ENCODE measurements around the gene HEXD.

Gene HEXD

DNA sequence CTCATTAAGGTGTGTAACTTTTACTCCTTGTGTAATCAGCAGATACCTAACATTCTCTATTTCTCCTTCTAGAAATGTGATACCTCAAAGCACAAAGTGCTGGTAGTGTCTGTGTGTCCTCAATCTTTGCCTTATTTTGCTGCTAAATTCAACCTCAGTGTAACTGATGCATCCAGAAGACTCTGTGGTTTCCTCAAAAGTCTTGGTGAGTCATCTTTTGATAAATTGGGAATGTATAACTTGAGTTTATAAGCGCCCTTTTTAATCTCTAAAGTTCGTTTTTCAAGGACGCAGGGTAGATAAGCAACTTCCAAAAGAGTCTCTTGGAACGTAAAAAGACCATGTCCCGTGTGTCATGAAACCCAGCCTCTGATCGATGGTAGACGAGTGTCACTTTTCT lies 50.5 kb downstream of the HEXD start:
- Histone ChIP-seq H3K9me3 (ENCODE audit: control insufficient read depth, insufficient read depth, low read depth, low read length) (no peaks in the 10 kb centered on the region), H3K36me3 (ENCODE audit: control insufficient read depth in 2 of 2, insufficient read depth in 1 of 2, low read length in 2 of 2) (peaks cover 47 to 75% of the 10 kb centered on the region in 2 experiments), H3K4me3 (ENCODE audit: low read depth, low read length) (no peak overlapping the region), H3K4me1 (ENCODE audit: control insufficient read depth, insufficient read depth, low read length) (no peaks in the 10 kb centered on the region), H3K27ac (ENCODE audit: extremely low read depth, low read depth, low read length) (no peak overlapping the region)
- POLR2A ChIA-PET: interaction anchor here (1.1 kb wide), 1 partner anchor 11 kb away, joined by 5 read pairs; the partner anchor contains the start of gene NARF
- TF ChIP-seq ZEB2 (tag by site-specific recombination; IDR thresholded peaks at IDR 0.05) (no peak), ZIC2 (tag by site-specific recombination; IDR thresholded peaks at IDR 0.05) (no peak), ZNF155 (tag by site-specific recombination; IDR thresholded peaks at IDR 0.05) (no peak)
- TF ChIP-seq, protein P1, sequence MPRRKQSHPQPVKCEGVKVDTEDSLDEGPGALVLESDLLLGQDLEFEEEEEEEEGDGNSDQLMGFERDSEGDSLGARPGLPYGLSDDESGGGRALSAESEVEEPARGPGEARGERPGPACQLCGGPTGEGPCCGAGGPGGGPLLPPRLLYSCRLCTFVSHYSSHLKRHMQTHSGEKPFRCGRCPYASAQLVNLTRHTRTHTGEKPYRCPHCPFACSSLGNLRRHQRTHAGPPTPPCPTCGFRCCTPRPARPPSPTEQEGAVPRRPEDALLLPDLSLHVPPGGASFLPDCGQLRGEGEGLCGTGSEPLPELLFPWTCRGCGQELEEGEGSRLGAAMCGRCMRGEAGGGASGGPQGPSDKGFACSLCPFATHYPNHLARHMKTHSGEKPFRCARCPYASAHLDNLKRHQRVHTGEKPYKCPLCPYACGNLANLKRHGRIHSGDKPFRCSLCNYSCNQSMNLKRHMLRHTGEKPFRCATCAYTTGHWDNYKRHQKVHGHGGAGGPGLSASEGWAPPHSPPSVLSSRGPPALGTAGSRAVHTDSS (tag by site-specific recombination; IDR thresholded peaks at IDR 0.05): no peak
- CTCF ChIA-PET: interaction anchor here (0.5 to 0.8 kb wide), 3 partner anchors 12 to 135 kb away, joined by 3 to 4 read pairs (median 3); no protein-coding TSS in a partner anchor

DNA sequence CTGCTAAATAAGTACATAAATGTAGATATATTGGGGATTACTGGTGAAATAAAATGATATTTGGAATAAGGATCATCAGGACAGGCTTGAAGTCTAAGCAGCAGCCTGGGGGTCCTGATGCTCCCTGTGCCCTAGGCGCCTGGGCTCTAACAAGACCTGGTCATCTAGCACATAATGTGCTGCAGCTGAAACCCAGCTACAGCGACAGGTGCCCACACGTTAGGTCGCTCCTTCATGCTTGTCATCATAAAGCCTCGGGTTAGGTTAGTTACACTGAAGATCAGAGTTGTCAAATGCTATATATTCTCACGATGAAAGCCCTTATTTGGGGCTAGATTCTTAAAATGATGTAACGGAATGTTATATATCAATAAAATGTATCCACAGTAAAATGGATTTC lies 51.9 kb downstream of the HEXD start:
- POLR2A ChIA-PET: no interaction called here
- H3K4me1 ChIP-seq (ENCODE audit: control insufficient read depth, insufficient read depth, low read length): no peaks in the 10 kb centered on the region
- no peaks in the 10 kb centered on the region for H3K9me3 ChIP-seq (ENCODE audit: control insufficient read depth, insufficient read depth, low read depth, low read length)
- H3K4me3 ChIP-seq (ENCODE audit: low read depth, low read length): no peak overlapping the region
- no peak overlapping the region for H3K27ac ChIP-seq (ENCODE audit: extremely low read depth, low read depth, low read length)
- TF ChIP-seq SCRT2 (tag by site-specific recombination; IDR thresholded peaks at IDR 0.05) (peak; percentile 80), ZNF571 (tag by site-specific recombination; IDR thresholded peaks at IDR 0.05) (no peak), SCRT1 (tag by site-specific recombination; IDR thresholded peaks at IDR 0.05; ENCODE audit: borderline replicate concordance) (peak; percentile 70)
- peaks cover 52 to 74% of the 10 kb centered on the region in 2 experiments for H3K36me3 ChIP-seq (ENCODE audit: control insufficient read depth in 2 of 2, insufficient read depth in 1 of 2, low read length in 2 of 2)
- CTCF ChIA-PET: interaction anchor here (0.6 kb wide), 1 partner anchor 137 kb away, joined by 3 read pairs; the partner anchor contains the start of gene SECTM1

DNA sequence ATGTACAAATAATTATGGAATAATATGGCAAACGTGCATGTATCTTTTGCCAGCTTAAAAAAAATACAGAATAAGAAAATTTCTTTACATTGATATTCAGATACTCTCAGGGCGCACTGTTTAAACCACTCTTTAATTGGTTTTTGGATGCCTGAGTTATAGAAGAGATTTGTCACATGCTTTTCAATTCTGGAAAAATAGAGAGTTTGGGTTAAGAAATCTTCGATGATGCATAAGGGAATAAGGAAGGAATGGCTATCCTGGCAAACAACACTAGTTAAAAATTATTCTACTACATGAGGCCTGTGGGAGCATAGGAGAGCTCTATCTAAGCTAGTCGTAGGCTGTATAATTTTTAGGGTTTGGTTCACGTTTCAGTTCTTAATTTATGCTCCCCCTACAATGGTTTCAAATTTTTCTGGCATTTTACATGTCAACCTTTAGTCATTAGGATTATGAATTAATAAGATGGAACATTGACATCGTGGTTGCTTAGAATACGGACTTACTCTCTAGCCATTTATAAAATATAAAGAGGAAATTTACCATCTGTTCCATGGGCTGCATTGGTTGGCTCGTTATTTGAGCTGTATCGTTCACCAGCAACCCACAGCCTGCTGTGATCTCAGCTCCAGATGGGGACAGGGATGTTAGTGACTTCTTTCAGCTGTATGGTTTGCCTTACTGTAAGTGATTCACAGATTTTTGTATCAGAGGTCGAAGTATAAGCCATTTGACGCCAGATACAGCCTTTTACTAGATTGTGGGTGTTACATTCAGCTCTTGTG lies 56.3 kb downstream of the HEXD start:
- peaks cover 42 to 71% of the 10 kb centered on the region in 2 experiments for H3K36me3 ChIP-seq (ENCODE audit: control insufficient read depth in 2 of 2, insufficient read depth in 1 of 2, low read length in 2 of 2)
- ChIA-PET POLR2A (interaction anchor here (1.0 kb wide), 1 partner anchor 45 kb away, joined by 3 read pairs; no protein-coding TSS in a partner anchor), CTCF (interaction anchor here (0.6 to 0.9 kb wide), 4 partner anchors 22 to 80 kb away, joined by 3 to 4 read pairs (median 3); no protein-coding TSS in a partner anchor)
- no peaks in the 10 kb centered on the region for H3K4me1 ChIP-seq (ENCODE audit: control insufficient read depth, insufficient read depth, low read length)
- H3K4me3 ChIP-seq (ENCODE audit: low read depth, low read length): no peak overlapping the region
- TF ChIP-seq, protein P2, sequence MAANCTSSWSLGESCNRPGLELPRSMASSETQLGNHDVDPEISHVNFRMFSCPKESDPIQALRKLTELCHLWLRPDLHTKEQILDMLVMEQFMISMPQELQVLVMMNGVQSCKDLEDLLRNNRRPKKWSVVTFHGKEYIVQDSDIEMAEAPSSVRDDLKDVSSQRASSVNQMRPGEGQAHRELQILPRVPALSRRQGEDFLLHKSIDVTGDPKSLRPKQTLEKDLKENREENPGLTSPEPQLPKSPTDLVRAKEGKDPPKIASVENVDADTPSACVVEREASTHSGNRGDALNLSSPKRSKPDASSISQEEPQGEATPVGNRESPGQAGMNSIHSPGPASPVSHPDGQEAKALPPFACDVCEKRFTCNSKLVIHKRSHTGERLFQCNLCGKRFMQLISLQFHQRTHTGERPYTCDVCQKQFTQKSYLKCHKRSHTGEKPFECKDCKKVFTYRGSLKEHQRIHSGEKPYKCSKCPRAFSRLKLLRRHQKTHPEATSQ (tag by site-specific recombination; IDR thresholded peaks at IDR 0.05): no peak
- TF ChIP-seq, protein P3, sequence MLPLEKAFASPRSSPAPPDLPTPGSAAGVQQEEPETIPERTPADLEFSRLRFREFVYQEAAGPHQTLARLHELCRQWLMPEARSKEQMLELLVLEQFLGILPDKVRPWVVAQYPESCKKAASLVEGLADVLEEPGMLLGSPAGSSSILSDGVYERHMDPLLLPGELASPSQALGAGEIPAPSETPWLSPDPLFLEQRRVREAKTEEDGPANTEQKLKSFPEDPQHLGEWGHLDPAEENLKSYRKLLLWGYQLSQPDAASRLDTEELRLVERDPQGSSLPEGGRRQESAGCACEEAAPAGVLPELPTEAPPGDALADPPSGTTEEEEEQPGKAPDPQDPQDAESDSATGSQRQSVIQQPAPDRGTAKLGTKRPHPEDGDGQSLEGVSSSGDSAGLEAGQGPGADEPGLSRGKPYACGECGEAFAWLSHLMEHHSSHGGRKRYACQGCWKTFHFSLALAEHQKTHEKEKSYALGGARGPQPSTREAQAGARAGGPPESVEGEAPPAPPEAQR (tag by site-specific recombination; IDR thresholded peaks at IDR 0.05): no peak
- TF ChIP-seq SALL2 (tag by site-specific recombination; IDR thresholded peaks at IDR 0.05; ENCODE audit: borderline replicate concordance) (no peak), ZNF530 (tag by site-specific recombination; IDR thresholded peaks at IDR 0.05; ENCODE audit: low read depth) (no peak), GLI4 (tag by site-specific recombination; IDR thresholded peaks at IDR 0.05) (no peak), ZBTB21 (tag by site-specific recombination; IDR thresholded peaks at IDR 0.05) (no peak), ZBTB48 (tag by site-specific recombination; IDR thresholded peaks at IDR 0.05) (no peak), ZNF600 (tag by site-specific recombination; IDR thresholded peaks at IDR 0.05) (no peak), YY1 (tag by site-specific recombination; IDR thresholded peaks at IDR 0.05) (no peak), YY2 (tag by site-specific recombination; IDR thresholded peaks at IDR 0.05) (no peak), ZNF114 (tag by site-specific recombination; IDR thresholded peaks at IDR 0.05) (no peak)
- TF ChIP-seq, protein P4, sequence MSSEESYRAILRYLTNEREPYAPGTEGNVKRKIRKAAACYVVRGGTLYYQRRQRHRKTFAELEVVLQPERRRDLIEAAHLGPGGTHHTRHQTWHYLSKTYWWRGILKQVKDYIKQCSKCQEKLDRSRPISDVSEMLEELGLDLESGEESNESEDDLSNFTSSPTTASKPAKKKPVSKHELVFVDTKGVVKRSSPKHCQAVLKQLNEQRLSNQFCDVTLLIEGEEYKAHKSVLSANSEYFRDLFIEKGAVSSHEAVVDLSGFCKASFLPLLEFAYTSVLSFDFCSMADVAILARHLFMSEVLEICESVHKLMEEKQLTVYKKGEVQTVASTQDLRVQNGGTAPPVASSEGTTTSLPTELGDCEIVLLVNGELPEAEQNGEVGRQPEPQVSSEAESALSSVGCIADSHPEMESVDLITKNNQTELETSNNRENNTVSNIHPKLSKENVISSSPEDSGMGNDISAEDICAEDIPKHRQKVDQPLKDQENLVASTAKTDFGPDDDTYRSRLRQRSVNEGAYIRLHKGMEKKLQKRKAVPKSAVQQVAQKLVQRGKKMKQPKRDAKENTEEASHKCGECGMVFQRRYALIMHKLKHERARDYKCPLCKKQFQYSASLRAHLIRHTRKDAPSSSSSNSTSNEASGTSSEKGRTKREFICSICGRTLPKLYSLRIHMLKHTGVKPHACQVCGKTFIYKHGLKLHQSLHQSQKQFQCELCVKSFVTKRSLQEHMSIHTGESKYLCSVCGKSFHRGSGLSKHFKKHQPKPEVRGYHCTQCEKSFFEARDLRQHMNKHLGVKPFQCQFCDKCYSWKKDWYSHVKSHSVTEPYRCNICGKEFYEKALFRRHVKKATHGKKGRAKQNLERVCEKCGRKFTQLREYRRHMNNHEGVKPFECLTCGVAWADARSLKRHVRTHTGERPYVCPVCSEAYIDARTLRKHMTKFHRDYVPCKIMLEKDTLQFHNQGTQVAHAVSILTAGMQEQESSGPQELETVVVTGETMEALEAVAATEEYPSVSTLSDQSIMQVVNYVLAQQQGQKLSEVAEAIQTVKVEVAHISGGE (tag by site-specific recombination; conservative IDR thresholded peaks at IDR 0.05; ENCODE audit: low read depth): no peak
- TF ChIP-seq, protein P1 (tag by site-specific recombination; IDR thresholded peaks at IDR 0.05): no peak
- H3K9me3 ChIP-seq (ENCODE audit: control insufficient read depth, insufficient read depth, low read depth, low read length): no peaks in the 10 kb centered on the region
- no peak overlapping the region for H3K27ac ChIP-seq (ENCODE audit: extremely low read depth, low read depth, low read length)
